Colonic mucosa (tissue), 4 donors: ENCODE measurements around the gene CPEB3. TPM values are rescaled to one million over a fixed set of nuclear protein-coding genes. Genes with fewer than 3 reads are reported as not detected.

Source experiments
- DNase-seq: peaks from one replicate; pipeline ENCODE4 v3.0.0-alpha.2; 2020
- H3K27ac ChIP-seq: fragments of 200-600 bp; one replicate; pipeline ENCODE4 v1.8.0; 2021
- H3K27me3 ChIP-seq: fragments of 200-600 bp; one replicate; pipeline ENCODE4 v1.8.0; 2021
- H3K36me3 ChIP-seq: fragments of 200-600 bp; one replicate; pipeline ENCODE4 v1.8.0; 2021
- H3K4me1 ChIP-seq: fragments of 200-600 bp; one replicate; pipeline ENCODE4 v1.8.0; 2021; ENCODE audit warnings: mild to moderate bottlenecking
- H3K4me3 ChIP-seq: fragments of 200-600 bp; one replicate; pipeline ENCODE4 v1.8.0; 2021
- H3K9ac ChIP-seq, 2 donors: one replicate each; pipeline ENCODE4 v1.7.0; 2013; ENCODE audit warnings: control low read depth in 2 of 2, low read depth in 2 of 2, low read length in 2 of 2
- H3K9me3 ChIP-seq: fragments of 200-600 bp; one replicate; pipeline ENCODE4 v1.8.0; 2021
- intact Hi-C: fragments of 100-400 bp; cut with DNase I; formaldehyde crosslinking; loops from one replicate; pipeline ENCODE4 v1.14.1; 2022
- total RNA-seq, 2 donors: library from RNA; stranded (reverse); fragmentation: NEBNext Ultra II Directional in 1 of 2; extraction: Animal tissue kit (Norgen Biotek cat#: 25700) in 1 of 2; gene quantifications; one replicate each; pipeline ENCODE4 v1.2.1, GENCODE V29; 2021
- TF ChIP-seq, protein P1 (sequence below): fragments of 200-600 bp; IDR thresholded peaks from one replicate; pipeline ENCODE4 v1.8.0; 2022; ENCODE audit warnings: antibody characterized with exemption, mild to moderate bottlenecking
- donor health status: healthy.
- donor health status: DM: no; HTN: no; CAD: no.
- donor health status: DM: no; HTN: no; CAD: no.

Gene CPEB3
- total RNA-seq, 2 donors from 2014 or later: 4.4 to 7.9 TPM

DNA sequence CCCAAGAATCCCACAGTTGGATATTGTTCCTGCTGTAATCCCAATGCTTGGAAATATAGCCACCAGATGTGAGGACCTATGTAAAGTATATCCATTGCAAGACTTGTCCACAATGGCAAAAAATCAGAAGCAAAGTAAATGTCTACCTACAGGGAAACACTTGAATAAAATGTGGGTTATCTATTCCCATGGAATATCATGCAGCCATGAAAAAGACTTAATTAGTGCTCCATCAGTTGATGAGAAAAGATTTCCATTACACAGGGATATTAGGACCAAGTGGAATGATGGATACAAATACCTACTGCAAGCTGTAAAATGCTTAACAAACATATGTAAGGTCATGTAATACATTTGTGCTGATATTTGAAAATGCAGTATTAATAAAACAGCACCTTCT is 236.1 kb downstream of the CPEB3 start:
- Histone ChIP-seq H3K27ac (no peak overlapping the region), H3K9me3 (no peaks in the 10 kb centered on the region), H3K4me3 (no peak overlapping the region), H3K27me3 (no peaks in the 10 kb centered on the region), H3K4me1 (no peaks in the 10 kb centered on the region), H3K9ac (no peak overlapping the region), H3K36me3 (no peaks in the 10 kb centered on the region)
- TF ChIP-seq, protein P1, sequence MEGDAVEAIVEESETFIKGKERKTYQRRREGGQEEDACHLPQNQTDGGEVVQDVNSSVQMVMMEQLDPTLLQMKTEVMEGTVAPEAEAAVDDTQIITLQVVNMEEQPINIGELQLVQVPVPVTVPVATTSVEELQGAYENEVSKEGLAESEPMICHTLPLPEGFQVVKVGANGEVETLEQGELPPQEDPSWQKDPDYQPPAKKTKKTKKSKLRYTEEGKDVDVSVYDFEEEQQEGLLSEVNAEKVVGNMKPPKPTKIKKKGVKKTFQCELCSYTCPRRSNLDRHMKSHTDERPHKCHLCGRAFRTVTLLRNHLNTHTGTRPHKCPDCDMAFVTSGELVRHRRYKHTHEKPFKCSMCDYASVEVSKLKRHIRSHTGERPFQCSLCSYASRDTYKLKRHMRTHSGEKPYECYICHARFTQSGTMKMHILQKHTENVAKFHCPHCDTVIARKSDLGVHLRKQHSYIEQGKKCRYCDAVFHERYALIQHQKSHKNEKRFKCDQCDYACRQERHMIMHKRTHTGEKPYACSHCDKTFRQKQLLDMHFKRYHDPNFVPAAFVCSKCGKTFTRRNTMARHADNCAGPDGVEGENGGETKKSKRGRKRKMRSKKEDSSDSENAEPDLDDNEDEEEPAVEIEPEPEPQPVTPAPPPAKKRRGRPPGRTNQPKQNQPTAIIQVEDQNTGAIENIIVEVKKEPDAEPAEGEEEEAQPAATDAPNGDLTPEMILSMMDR: no peak
- intact Hi-C loops: no loop called here
- DNase-seq: no peak

DNA sequence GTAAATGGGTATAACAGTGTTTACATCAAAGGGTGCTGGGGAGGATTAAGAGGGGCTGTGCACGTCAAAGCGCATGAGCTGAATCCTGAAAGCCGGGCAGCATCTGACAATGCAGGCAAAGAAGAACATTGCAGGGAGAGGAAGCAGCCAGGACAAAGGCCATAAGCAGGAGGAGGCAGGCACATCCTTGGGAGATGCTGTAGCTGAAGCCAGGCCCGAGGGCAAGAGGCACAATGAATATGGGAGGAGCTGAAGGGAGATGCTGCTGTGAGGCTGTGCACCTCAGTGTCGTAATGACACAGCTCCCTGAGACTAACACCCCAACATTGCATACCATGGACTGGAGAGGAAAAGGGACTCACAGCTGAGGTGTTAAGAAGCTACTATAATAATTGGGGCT is 238.1 kb downstream of the CPEB3 start:
- H3K9ac ChIP-seq: no peak overlapping the region

DNA sequence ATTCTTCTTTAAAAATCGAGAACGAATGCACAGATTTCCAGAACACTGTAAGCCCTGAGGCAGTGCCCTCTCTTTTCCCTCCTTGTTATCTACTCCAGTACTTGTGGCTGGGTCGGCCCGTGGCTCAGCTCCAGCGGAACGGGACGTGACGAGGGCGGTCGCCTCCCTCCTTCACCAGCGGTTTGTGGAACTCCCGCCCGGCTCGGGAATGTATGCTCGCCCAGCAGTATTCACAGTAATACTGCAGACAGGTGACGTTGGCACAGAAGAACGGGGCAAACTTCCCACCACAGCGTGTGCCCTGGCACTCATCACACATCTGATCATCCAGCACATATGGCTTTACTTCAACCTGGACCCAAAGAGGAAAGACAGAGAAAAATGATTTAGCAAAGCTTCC is 238.8 kb downstream of the CPEB3 start:
- no peaks in the 10 kb centered on the region for H3K27me3 ChIP-seq

More for the DNA sequence above, 238.1 kb downstream of the CPEB3 start:
- Histone ChIP-seq H3K4me1 (no peaks in the 10 kb centered on the region), H3K4me3 (no peak overlapping the region), H3K27ac (no peak overlapping the region), H3K27me3 (no peaks in the 10 kb centered on the region), H3K9me3 (no peaks in the 10 kb centered on the region), H3K36me3 (no peaks in the 10 kb centered on the region)
- intact Hi-C loops: no loop called here
- TF ChIP-seq, protein P1: no peak
- no peak for DNase-seq

DNA sequence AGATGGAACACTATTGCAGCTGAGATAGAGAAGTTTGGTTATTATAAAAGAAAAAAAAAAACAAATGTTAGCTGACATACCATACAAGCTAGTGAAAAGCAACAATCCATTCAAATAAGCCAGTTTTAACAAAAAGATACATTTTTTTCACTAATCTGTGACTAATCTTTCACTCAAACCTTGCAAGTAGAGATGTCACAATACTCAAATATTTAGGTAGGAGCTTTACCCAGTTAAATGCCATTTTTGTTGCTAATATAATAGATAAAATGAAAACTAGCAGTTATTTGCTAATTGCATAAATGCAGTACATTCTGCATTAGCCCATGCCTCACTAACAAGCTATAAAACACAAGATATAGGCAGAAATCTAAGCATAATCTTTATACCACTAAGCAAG is 243.7 kb downstream of the CPEB3 start:
- no peak for DNase-seq
- H3K27ac ChIP-seq: no peak overlapping the region

More for the DNA sequence above, 238.8 kb downstream of the CPEB3 start:
- no peaks in the 10 kb centered on the region for H3K36me3 ChIP-seq
- TF ChIP-seq, protein P1: no peak
- DNase-seq: no peak
- no peaks in the 10 kb centered on the region for H3K9me3 ChIP-seq
- H3K27ac ChIP-seq: no peak overlapping the region
- no peaks in the 10 kb centered on the region for H3K4me1 ChIP-seq
- intact Hi-C loops: no loop called here
- no peak overlapping the region for H3K4me3 ChIP-seq
- no peak overlapping the region for H3K9ac ChIP-seq

DNA sequence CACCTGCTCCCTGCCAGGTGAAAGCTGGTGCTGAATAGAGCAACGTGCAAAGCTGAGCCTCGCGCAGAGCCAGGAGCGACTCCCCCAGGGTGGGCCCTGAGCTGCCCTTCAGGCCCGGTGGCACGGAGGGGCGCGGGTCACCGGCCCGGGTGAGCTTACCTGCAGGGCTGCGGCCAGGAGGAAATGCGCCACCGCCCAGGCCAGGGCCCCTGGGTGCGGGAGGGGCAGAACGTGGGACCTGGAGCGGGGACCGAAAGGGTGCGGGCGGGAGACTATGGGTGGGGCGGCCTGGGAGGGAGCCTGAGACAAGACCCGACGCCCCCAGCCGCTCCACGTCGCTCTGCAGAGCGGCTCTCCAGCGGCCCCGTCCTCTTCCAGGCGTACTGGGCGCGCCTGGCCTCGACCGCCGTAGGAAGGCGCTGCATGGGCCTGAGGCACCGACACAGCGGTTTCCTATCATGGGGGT is 245.2 kb downstream of the CPEB3 start:
- H3K27me3 ChIP-seq: no peaks in the 10 kb centered on the region
- no peak overlapping the region for H3K27ac ChIP-seq
- TF ChIP-seq, protein P1: no peak
- H3K36me3 ChIP-seq: no peaks in the 10 kb centered on the region
- no peak overlapping the region for H3K4me3 ChIP-seq
- H3K4me1 ChIP-seq: no peaks in the 10 kb centered on the region
- H3K9me3 ChIP-seq: no peaks in the 10 kb centered on the region
- H3K9ac ChIP-seq: no peak overlapping the region
- intact Hi-C loops: no loop called here
- DNase-seq: no peak

More for the DNA sequence above, 243.7 kb downstream of the CPEB3 start:
- TF ChIP-seq, protein P1: no peak
- Histone ChIP-seq H3K9me3 (no peaks in the 10 kb centered on the region), H3K27me3 (no peaks in the 10 kb centered on the region), H3K9ac (no peak overlapping the region), H3K4me1 (no peaks in the 10 kb centered on the region), H3K36me3 (no peaks in the 10 kb centered on the region), H3K4me3 (no peak overlapping the region)
- intact Hi-C loops: no loop called here

DNA sequence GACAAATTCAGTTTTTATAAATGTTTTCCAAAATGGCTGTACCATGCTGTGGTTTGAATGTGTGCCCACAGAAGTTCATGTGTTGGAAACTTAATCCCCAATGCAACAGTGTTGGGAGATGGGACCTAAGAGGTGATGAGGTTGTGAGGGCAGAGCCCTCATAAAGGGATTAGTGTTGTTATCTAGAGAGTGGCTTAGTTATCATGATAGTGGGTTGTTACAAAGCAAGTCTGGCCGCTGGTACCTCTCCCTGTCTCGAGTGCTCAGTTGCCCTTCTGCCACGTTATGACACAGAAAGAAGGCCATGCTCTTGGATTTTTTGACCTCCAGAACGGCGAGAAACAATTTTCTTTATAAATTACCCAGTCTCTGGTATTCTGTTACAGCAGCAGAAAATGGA is 248.3 kb downstream of the CPEB3 start:
- Histone ChIP-seq H3K27me3 (no peaks in the 10 kb centered on the region), H3K36me3 (no peaks in the 10 kb centered on the region), H3K9ac (no peak overlapping the region), H3K27ac (no peak overlapping the region), H3K4me1 (no peaks in the 10 kb centered on the region), H3K9me3 (no peaks in the 10 kb centered on the region), H3K4me3 (no peak overlapping the region)
- intact Hi-C loops: no loop called here
- DNase-seq: no peak
- TF ChIP-seq, protein P1: no peak
